Stimulated activated CD8-positive, alpha-beta memory T cell treated with anti-CD3 and anti-CD28 coated beads, Interleukin-4, amount 100 ng/mL, for 1 hour (primary cell): ENCODE results near the gene ZBTB7C.

Experiments used
- DNase-seq, 2 donors: peaks; one replicate each; pipeline ENCODE4 v3.0.0-alpha.2; 2020; ENCODE audit warnings: low read depth in 2 of 2, low spot score in 1 of 2

The ZBTB7C gene

GRCh38 chr18:48219037-48219809 is 190.0 kb downstream of the ZBTB7C start:
- DNase-seq: no peak

GRCh38 chr18:48218285-48219022 is 190.7 kb downstream of the ZBTB7C start:
- no peak for DNase-seq

GRCh38 chr18:48217258-48218250 is 191.6 kb downstream of the ZBTB7C start:
- DNase-seq: no peak

- no peak for DNase-seq
Measured at GRCh38 chr18:48216639-48217257, 192.4 kb downstream of the ZBTB7C start.

GRCh38 chr18:48215876-48216638 is 193.1 kb downstream of the ZBTB7C start:
- DNase-seq: no peak

GRCh38 chr18:48213791-48214190 is 195.4 kb downstream of the ZBTB7C start:
- DNase-seq: no peak

GRCh38 chr18:48208432-48209140 is 200.6 kb downstream of the ZBTB7C start:
- DNase-seq: no peak

GRCh38 chr18:48207733-48208132 is 201.4 kb downstream of the ZBTB7C start:
- DNase-seq: no peak

- no peak for DNase-seq
Measured at GRCh38 chr18:48206887-48207286, 202.3 kb downstream of the ZBTB7C start.

- no peak for DNase-seq
Measured at GRCh38 chr18:48203961-48204666, 205.1 kb downstream of the ZBTB7C start.

- no peak for DNase-seq
Measured at GRCh38 chr18:48203288-48203945, 205.8 kb downstream of the ZBTB7C start.

- DNase-seq: no peak
Measured at GRCh38 chr18:48202350-48203260, 206.6 kb downstream of the ZBTB7C start.

- no peak for DNase-seq
Measured at GRCh38 chr18:48202006-48202348, 207.2 kb downstream of the ZBTB7C start.

GRCh38 chr18:48201337-48202005 is 207.7 kb downstream of the ZBTB7C start:
- no peak for DNase-seq

GRCh38 chr18:48200631-48201336 is 208.4 kb downstream of the ZBTB7C start:
- DNase-seq: no peak

GRCh38 chr18:48199399-48199798 is 209.8 kb downstream of the ZBTB7C start:
- no peak for DNase-seq
